ENCODE measurements around the gene COA1. TPM values are rescaled to one million over a fixed set of nuclear protein-coding genes. Genes with fewer than 3 reads are reported as not detected.

Gene COA1
- total RNA-seq, 1 donor from 2014 or later: 85.1 TPM

DNA sequence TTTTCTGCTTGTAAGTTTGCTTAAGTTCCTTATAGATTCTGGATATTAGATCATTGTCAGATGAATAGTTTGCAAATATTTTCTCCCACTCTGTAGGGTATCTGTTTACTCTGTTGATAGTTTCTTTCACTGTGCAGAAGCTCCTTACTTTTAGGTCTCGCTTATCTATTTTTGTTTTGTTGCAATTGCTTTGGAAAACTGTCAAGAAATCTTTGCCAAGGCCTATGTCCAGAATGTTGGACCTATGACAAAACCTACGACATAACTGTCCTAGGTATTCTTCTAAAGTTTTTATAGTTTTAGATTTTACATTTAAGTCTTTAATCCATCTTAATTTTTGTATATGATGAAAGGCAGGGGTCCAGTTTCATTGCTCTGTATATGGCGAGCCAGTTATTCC lies 27.4 kb downstream of the COA1 start:
- TF ChIP-seq, protein P1, sequence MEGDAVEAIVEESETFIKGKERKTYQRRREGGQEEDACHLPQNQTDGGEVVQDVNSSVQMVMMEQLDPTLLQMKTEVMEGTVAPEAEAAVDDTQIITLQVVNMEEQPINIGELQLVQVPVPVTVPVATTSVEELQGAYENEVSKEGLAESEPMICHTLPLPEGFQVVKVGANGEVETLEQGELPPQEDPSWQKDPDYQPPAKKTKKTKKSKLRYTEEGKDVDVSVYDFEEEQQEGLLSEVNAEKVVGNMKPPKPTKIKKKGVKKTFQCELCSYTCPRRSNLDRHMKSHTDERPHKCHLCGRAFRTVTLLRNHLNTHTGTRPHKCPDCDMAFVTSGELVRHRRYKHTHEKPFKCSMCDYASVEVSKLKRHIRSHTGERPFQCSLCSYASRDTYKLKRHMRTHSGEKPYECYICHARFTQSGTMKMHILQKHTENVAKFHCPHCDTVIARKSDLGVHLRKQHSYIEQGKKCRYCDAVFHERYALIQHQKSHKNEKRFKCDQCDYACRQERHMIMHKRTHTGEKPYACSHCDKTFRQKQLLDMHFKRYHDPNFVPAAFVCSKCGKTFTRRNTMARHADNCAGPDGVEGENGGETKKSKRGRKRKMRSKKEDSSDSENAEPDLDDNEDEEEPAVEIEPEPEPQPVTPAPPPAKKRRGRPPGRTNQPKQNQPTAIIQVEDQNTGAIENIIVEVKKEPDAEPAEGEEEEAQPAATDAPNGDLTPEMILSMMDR (IDR thresholded peaks at IDR 0.05; ENCODE audit: unreplicated experiment): no peak
- Mint-ChIP-seq H3K4me3 (ENCODE audit: low read depth) (no peak overlapping the region), H3K4me1 (ENCODE audit: low read depth) (no peaks in the 10 kb centered on the region), H3K27me3 (no peaks in the 10 kb centered on the region), H3K27ac (no peak overlapping the region), H3K9me3 (ENCODE audit: low read depth) (peaks cover 3% of the 10 kb centered on the region), H3K36me3 (ENCODE audit: insufficient read depth) (peaks cover 20% of the 10 kb centered on the region)
- DNase-seq (ENCODE audit: low spot score, unreplicated experiment): no peak

DNA sequence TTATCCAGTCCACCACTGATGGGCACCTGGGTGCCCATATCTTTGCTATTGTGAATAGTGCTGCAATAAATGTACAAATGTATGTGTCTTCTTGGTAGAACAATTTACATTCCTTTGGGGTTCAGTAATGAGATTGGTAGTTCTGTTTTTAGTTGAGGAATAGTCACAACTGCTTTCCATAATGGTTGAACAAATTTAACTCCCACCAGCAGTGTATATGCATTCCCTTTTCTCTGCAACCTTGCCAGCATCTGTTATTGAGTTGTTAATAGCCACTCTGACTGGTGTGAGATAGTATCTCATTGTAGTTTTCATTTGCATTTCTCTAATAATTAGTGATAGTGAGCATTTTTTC lies 27.8 kb downstream of the COA1 start:
- Mint-ChIP-seq H3K36me3 (ENCODE audit: insufficient read depth) (peaks cover 20% of the 10 kb centered on the region), H3K27ac (no peak overlapping the region), H3K4me1 (ENCODE audit: low read depth) (no peaks in the 10 kb centered on the region), H3K9me3 (ENCODE audit: low read depth) (peaks cover 3% of the 10 kb centered on the region), H3K27me3 (no peaks in the 10 kb centered on the region), H3K4me3 (ENCODE audit: low read depth) (no peak overlapping the region)
- DNase-seq (ENCODE audit: low spot score, unreplicated experiment): no peak
- TF ChIP-seq, protein P1 (IDR thresholded peaks at IDR 0.05; ENCODE audit: unreplicated experiment): no peak

DNA sequence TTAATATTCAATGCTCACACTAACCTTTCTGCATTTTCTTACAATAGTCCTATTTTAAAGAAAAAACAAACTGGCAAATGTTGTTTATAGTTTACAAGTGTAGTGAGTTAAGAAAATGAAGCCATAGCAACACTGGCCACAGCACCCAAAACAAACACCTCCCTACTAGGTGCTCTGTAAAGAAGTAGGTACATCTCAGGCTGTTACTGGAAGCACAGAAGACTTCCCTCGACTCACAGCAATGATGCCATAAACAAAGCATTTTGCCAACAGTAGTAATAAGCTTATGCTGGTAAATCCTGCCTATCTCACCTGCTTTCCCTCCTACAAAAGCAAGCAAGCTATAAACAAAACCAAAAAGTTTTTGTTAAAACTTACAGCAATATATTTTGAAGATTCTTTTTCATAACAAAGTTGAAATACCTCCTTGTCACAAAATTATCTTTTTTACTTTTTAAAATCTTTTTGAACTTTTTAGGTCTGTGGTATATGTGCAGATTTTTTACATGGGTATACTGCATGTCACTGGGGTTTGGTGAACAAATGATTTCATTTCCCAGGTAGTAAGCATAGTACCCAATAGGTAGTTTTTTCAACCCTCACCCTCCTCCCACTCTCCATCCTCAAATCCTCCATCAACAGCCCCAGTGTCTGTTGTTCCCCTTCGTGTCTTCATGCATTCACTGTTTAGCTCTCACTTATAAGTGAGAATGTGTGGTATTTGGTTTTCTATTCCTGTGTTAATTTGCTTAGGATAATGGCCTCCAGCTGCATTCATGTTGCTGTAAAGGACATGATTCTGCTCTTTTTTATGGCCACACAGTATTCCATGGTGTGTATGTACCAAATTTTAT lies 28.4 kb downstream of the COA1 start:
- H3K27me3 Mint-ChIP-seq: no peaks in the 10 kb centered on the region
- no peaks in the 10 kb centered on the region for H3K4me1 Mint-ChIP-seq (ENCODE audit: low read depth)
- DNase-seq (ENCODE audit: low spot score, unreplicated experiment): no peak
- peaks cover 19% of the 10 kb centered on the region for H3K36me3 Mint-ChIP-seq (ENCODE audit: insufficient read depth)
- TF ChIP-seq, protein P1 (IDR thresholded peaks at IDR 0.05; ENCODE audit: unreplicated experiment): no peak
- peak overlapping the region; percentile 69 for H3K27ac Mint-ChIP-seq
- no peak overlapping the region for H3K4me3 Mint-ChIP-seq (ENCODE audit: low read depth)
- H3K9me3 Mint-ChIP-seq (ENCODE audit: low read depth): peaks cover 3% of the 10 kb centered on the region

DNA sequence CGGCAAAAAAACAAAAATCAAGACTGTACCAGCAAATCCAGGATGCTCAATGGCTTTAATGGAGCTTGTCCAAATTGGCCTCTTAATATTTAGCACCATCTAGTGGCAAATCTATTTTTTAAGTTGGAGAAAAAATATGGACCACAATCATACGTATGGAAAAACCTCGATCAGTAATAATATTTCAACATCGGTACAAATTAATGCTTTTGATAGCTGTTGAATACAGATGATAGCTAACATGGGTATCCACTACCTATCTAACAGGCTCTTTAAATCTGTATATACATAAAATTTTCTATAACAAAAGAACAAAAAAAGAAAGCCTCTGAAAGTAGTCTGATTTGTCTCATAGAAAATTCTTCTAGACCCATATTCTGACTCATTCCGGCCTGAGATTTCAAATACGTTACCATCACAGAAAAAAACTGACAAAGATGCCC lies 29.2 kb downstream of the COA1 start:
- H3K9me3 Mint-ChIP-seq (ENCODE audit: low read depth): peaks cover 3% of the 10 kb centered on the region
- H3K4me3 Mint-ChIP-seq (ENCODE audit: low read depth): no peak overlapping the region
- TF ChIP-seq, protein P1 (IDR thresholded peaks at IDR 0.05; ENCODE audit: unreplicated experiment): peak; percentile 66
- H3K27me3 Mint-ChIP-seq: no peaks in the 10 kb centered on the region
- H3K27ac Mint-ChIP-seq: no peak overlapping the region
- H3K4me1 Mint-ChIP-seq (ENCODE audit: low read depth): no peaks in the 10 kb centered on the region
- no peak for DNase-seq (ENCODE audit: low spot score, unreplicated experiment)
- peaks cover 14% of the 10 kb centered on the region for H3K36me3 Mint-ChIP-seq (ENCODE audit: insufficient read depth)

DNA sequence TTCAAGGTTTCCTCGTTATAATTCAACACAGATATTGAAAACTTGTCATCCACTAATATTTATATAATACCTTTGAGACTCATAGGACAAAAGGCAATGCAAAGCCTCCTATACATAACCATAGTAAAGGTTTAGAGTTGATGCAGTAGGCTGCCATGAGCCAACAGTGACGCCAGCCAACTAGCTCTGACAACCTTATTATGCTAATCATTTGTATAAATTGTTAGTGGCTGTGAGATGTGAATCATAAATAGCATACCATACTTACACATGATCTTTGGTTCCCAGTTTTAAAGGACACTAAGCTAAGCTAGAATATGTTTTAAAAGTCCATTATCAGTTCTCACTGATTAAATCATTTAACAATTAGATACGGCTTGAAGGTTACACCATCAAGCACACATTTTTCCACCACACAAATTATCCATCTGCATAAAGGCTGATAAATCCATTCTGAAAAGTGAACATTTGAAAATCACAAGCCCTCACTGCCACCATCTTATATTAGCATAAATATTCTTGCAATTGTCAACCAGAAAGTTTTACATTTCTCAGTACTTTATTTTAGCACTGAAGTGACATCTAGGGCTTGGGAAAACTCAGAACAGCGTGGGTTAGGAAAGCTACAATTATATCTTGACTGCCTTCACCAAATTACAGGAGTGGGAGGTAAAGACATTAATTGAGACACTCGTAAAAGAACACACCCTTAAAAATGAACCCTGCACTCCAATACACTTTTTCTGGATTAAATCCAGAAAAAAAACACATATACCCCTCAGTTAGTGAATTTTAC lies 30.7 kb downstream of the COA1 start:
- H3K4me1 Mint-ChIP-seq (ENCODE audit: low read depth): no peaks in the 10 kb centered on the region
- H3K27ac Mint-ChIP-seq: no peak overlapping the region
- TF ChIP-seq, protein P1 (IDR thresholded peaks at IDR 0.05; ENCODE audit: unreplicated experiment): no peak

More for the DNA sequence above, 30.7 kb downstream of the COA1 start:
- Mint-ChIP-seq H3K4me3 (ENCODE audit: low read depth) (no peak overlapping the region), H3K9me3 (ENCODE audit: low read depth) (peaks cover 3% of the 10 kb centered on the region), H3K36me3 (ENCODE audit: insufficient read depth) (peaks cover 3% of the 10 kb centered on the region), H3K27me3 (no peaks in the 10 kb centered on the region)
- no peak for DNase-seq (ENCODE audit: low spot score, unreplicated experiment)

Measured in progenitor cell of endocrine pancreas (in vitro differentiated cells).